H9 (cell line): Measurements from ENCODE around the gene FHIP1B. TPM values are rescaled to one million over a fixed set of nuclear protein-coding genes. Genes with fewer than 3 reads are reported as not detected.
A peak's percentile ranks its signal among the peaks of the same experiment; 100 is the strongest.

Experiments
- DNase-seq: peaks from one replicate; pipeline ENCODE4 v3.0.0-alpha.2; 2017
- H2AFZ ChIP-seq: one replicate; pipeline ENCODE4 v1.6.1; 2013; ENCODE audit warnings: mild to moderate bottlenecking, low read length, control low read depth, moderate library complexity
- H2AK5ac ChIP-seq: 2 replicates; pipeline ENCODE4 v1.6.1; 2013; ENCODE audit warnings: low read length, control low read depth, mixed read lengths; ENCODE audit not compliant: insufficient read length
- H2BK120ac ChIP-seq: one replicate; pipeline ENCODE4 v1.6.1; 2013; ENCODE audit warnings: low read depth, mild to moderate bottlenecking, low read length, control low read depth, inconsistent platforms; ENCODE audit not compliant: poor library complexity, severe bottlenecking
- H2BK12ac ChIP-seq: 2 replicates; pipeline ENCODE4 v1.6.1; 2013; ENCODE audit warnings: low read length, control low read depth, mixed read lengths, low read depth; ENCODE audit not compliant: insufficient read length
- H2BK15ac ChIP-seq: 2 replicates; pipeline ENCODE4 v1.6.1; 2013; ENCODE audit warnings: low read depth, low read length, control low read depth
- H2BK20ac ChIP-seq: one replicate; pipeline ENCODE4 v1.6.1; 2013; ENCODE audit warnings: low read depth, mild to moderate bottlenecking, low read length, control low read depth, inconsistent platforms; ENCODE audit not compliant: poor library complexity, severe bottlenecking
- H2BK5ac ChIP-seq: 2 replicates; pipeline ENCODE4 v1.6.1; 2013; ENCODE audit warnings: low read length, control low read depth, mixed read lengths; ENCODE audit not compliant: insufficient read length
- H3K14ac ChIP-seq: 2 replicates; pipeline ENCODE4 v1.6.1; 2013; ENCODE audit warnings: low read length, control low read depth; ENCODE audit not compliant: insufficient read depth
- H3K18ac ChIP-seq: 2 replicates; pipeline ENCODE4 v1.6.1; 2013; ENCODE audit warnings: low read depth, mild to moderate bottlenecking, mixed read lengths, low read length, control low read depth; ENCODE audit not compliant: insufficient read length
- H3K23ac ChIP-seq: 2 replicates; pipeline ENCODE4 v1.6.1; 2013; ENCODE audit warnings: low read length, control low read depth, mixed read lengths, low read depth; ENCODE audit not compliant: insufficient read length
- H3K23me2 ChIP-seq: 2 replicates; pipeline ENCODE4 v1.6.1; 2013; ENCODE audit warnings: low read depth, mild to moderate bottlenecking, mixed read lengths, low read length, control low read depth; ENCODE audit not compliant: insufficient read length, poor library complexity, severe bottlenecking
- H3K27ac ChIP-seq: 2 replicates; pipeline ENCODE4 v1.5.1; 2013; ENCODE audit warnings: low read length, control low read depth, mixed read lengths, low read depth; ENCODE audit not compliant: insufficient read length
- H3K27me3 ChIP-seq: 2 replicates; pipeline ENCODE4 v1.6.1; 2013; ENCODE audit warnings: low read length, control low read depth, inconsistent platforms; ENCODE audit not compliant: insufficient read depth
- H3K4ac ChIP-seq: 2 replicates; pipeline ENCODE4 v1.6.1; 2013; ENCODE audit warnings: low read depth, mild to moderate bottlenecking, control low read depth, inconsistent platforms, low read length, moderate library complexity
- H3K4me1 ChIP-seq: 2 replicates; pipeline ENCODE4 v1.6.1; 2013; ENCODE audit warnings: low read length, control low read depth, inconsistent platforms; ENCODE audit not compliant: insufficient read depth
- H3K4me2 ChIP-seq: 2 replicates; pipeline ENCODE4 v1.6.1; 2013; ENCODE audit warnings: low read length, control low read depth, mixed read lengths; ENCODE audit not compliant: insufficient read length, insufficient read depth
- H3K56ac ChIP-seq: 2 replicates; pipeline ENCODE4 v1.6.1; 2013; ENCODE audit warnings: low read depth, mild to moderate bottlenecking, mixed read lengths, low read length, control low read depth; ENCODE audit not compliant: insufficient read length
- H3K79me1 ChIP-seq: 2 replicates; pipeline ENCODE4 v1.6.1; 2013; ENCODE audit warnings: low read depth, mild to moderate bottlenecking, moderate library complexity, low read length, control low read depth, inconsistent platforms; ENCODE audit not compliant: insufficient read depth, poor library complexity, severe bottlenecking
- H3K79me2 ChIP-seq: 2 replicates; pipeline ENCODE4 v1.6.1; 2013; ENCODE audit warnings: low read length, control low read depth, inconsistent platforms; ENCODE audit not compliant: insufficient read depth
- H3K9ac ChIP-seq: 2 replicates; pipeline ENCODE4 v1.6.1; 2013; ENCODE audit warnings: low read length, control low read depth, mixed read lengths; ENCODE audit not compliant: insufficient read length; ENCODE audit errors: extremely low read depth
- H3K9me3 ChIP-seq: one replicate; pipeline ENCODE4 v1.6.1; 2013; ENCODE audit warnings: low read depth, low read length, inconsistent platforms; ENCODE audit not compliant: control insufficient read depth
- H3T11ph ChIP-seq: one replicate; pipeline ENCODE4 v1.6.1; 2013; ENCODE audit warnings: mild to moderate bottlenecking, low read length, control low read depth, inconsistent platforms
- H4K20me1 ChIP-seq: one replicate; pipeline ENCODE4 v1.6.1; 2013; ENCODE audit not compliant: control insufficient read depth, insufficient read length, insufficient read depth
- H4K5ac ChIP-seq: 2 replicates; pipeline ENCODE4 v1.6.1; 2013; ENCODE audit warnings: low read depth, mild to moderate bottlenecking, mixed read lengths, low read length, control low read depth; ENCODE audit not compliant: insufficient read length
- H4K8ac ChIP-seq: replicated peaks from 2 replicates; pipeline ENCODE4 v1.6.1; 2013; ENCODE audit warnings: low read length, control low read depth, mixed read lengths, low read depth; ENCODE audit not compliant: insufficient read length
- H4K91ac ChIP-seq: 2 replicates; pipeline ENCODE4 v1.6.1; 2013; ENCODE audit warnings: low read depth, mild to moderate bottlenecking, moderate library complexity, mixed read lengths, low read length, control low read depth; ENCODE audit not compliant: insufficient read length
- H3K27ac Mint-ChIP-seq, 3 experiments: 2 replicates in 2 of 3; 3 replicates in 1 of 3; pipeline ENCODE4 v1.8.0; 2020 to 2021; ENCODE audit warnings: mixed read lengths in 3 of 3, mild to moderate bottlenecking in 1 of 3, moderate library complexity in 1 of 3
- H3K27me3 Mint-ChIP-seq: 2 replicates; pipeline ENCODE4 v1.8.0; 2021; ENCODE audit warnings: low read depth, mild to moderate bottlenecking, moderate library complexity, mixed read lengths
- H3K36me3 Mint-ChIP-seq, 3 experiments: 2 replicates in 2 of 3; 3 replicates in 1 of 3; pipeline ENCODE4 v1.8.0; 2020 to 2021; ENCODE audit warnings: low read depth in 3 of 3, mixed read lengths in 3 of 3; ENCODE audit not compliant: insufficient read depth in 1 of 3
- H3K4me1 Mint-ChIP-seq, 2 experiments: 2 replicates each; pipeline ENCODE4 v1.8.0; 2020; ENCODE audit warnings: mixed read lengths in 2 of 2
- H3K4me3 Mint-ChIP-seq, 2 experiments: 2 replicates in 1 of 2; 3 replicates in 1 of 2; pipeline ENCODE4 v1.8.0; 2020 to 2021; ENCODE audit warnings: mild to moderate bottlenecking in 2 of 2, mixed read lengths in 2 of 2, moderate library complexity in 1 of 2
- H3K9me3 Mint-ChIP-seq, 2 experiments: 2 replicates in 1 of 2; 3 replicates in 1 of 2; pipeline ENCODE4 v1.8.0; 2020; ENCODE audit warnings: mild to moderate bottlenecking in 2 of 2, mixed read lengths in 2 of 2, moderate library complexity in 1 of 2
- CTCF ChIP-seq: fragments of 200-600 bp; sonication (generic); conservative IDR thresholded peaks from 3 replicates; pipeline ENCODE4 v1.8.0; 2021; ENCODE audit warnings: antibody characterized with exemption, mild to moderate bottlenecking
- WGBS: extraction: QIAGEN DNeasy Blood & Tissue Kit; methylation state at CpG from one replicate; pipeline ENCODE4 v1.1.7; 2013; ENCODE audit warnings: missing lambda C conversion rate, low lambda C conversion rate, mixed read lengths; ENCODE audit not compliant: insufficient read length; ENCODE audit errors: extremely low coverage; 5-methylcytosine and 5-hydroxymethylcytosine counted together
- total RNA-seq: library from RNA; stranded (reverse); gene quantifications from 2 replicates; pipeline ENCODE4 v1.2.1, GENCODE V29; 2021

FHIP1B gene
- total RNA-seq, 1 experiment from 2014 or later: 28.5 TPM

GRCh38 chr11:6238902-6239301 is 4.5 kb upstream of the FHIP1B start, which contains the start of gene CNGA4:
TSS of gene CNGA4 (plus strand) at chr11:6239089. CDS start at chr11:6239207, 118 bp downstream.
- H4K8ac ChIP-seq: no peak within 1 kb of the TSS
- H2BK5ac ChIP-seq: no peak within 1 kb of the TSS
- H2BK15ac ChIP-seq: no peak within 1 kb of the TSS
- H3K4ac ChIP-seq: no peak within 1 kb of the TSS
- H3K27me3 Mint-ChIP-seq: peaks cover 15% of the 10 kb centered on the region
- no peaks in the 10 kb centered on the region for H3K79me1 ChIP-seq
- H4K20me1 ChIP-seq: no peaks in the 10 kb centered on the region
- no peaks in the 10 kb centered on the region for H3K9me3 Mint-ChIP-seq
- peaks cover 15 to 20% of the 10 kb centered on the region in 2 experiments for H3K4me1 Mint-ChIP-seq
- no peaks in the 10 kb centered on the region for H3K27me3 ChIP-seq
- no peak within 1 kb of the TSS for H2BK20ac ChIP-seq
- H3T11ph ChIP-seq: no peak within 1 kb of the TSS
- TF ChIP-seq CTCF: 0 out of 3 replicates have a peak, but pooled peaks have one; percentile 20
- H2AK5ac ChIP-seq: no peak within 1 kb of the TSS
- no peak within 1 kb of the TSS for H2AFZ ChIP-seq
- H3K9me3 ChIP-seq: no peaks in the 10 kb centered on the region
- peak within 1 kb of the TSS; percentile 13; the same call in 1 of the 2 replicates for H3K14ac ChIP-seq
- no peak for DNase-seq
- peaks cover 5% of the 10 kb centered on the region for H3K23me2 ChIP-seq
- no peak within 1 kb of the TSS for H2BK120ac ChIP-seq
- no peak within 1 kb of the TSS for H3K4me3 Mint-ChIP-seq
- no peaks in the 10 kb centered on the region for H3K36me3 Mint-ChIP-seq
- no peak within 1 kb of the TSS for H4K91ac ChIP-seq
- no peak within 1 kb of the TSS for H3K27ac Mint-ChIP-seq
- no CpG with 5 or more reads among the region's 1 CpG for WGBS
- no peak within 1 kb of the TSS for H3K9ac ChIP-seq
- no peak within 1 kb of the TSS for H3K27ac ChIP-seq
- H3K79me2 ChIP-seq: peaks cover under 1% of the 10 kb centered on the region; the same call in 1 of the 2 replicates
- no peak within 1 kb of the TSS for H4K5ac ChIP-seq
- no peak within 1 kb of the TSS for H3K4me2 ChIP-seq
- no peaks in the 10 kb centered on the region for H3K4me1 ChIP-seq
- no peak within 1 kb of the TSS for H3K56ac ChIP-seq
- H3K23ac ChIP-seq: no peak within 1 kb of the TSS
- H3K18ac ChIP-seq: no peak within 1 kb of the TSS
- no peak within 1 kb of the TSS for H2BK12ac ChIP-seq
